NCI-H69 (cell line): ENCODE results near the gene CYSRT1.
A peak's percentile ranks its signal among the peaks of the same experiment; 100 is the strongest.

Source experiments
- DNase-seq: peaks from one replicate; lab custom pipeline; 2025; lab: John Stamatoyannopoulos, UW

Gene CYSRT1

DNA sequence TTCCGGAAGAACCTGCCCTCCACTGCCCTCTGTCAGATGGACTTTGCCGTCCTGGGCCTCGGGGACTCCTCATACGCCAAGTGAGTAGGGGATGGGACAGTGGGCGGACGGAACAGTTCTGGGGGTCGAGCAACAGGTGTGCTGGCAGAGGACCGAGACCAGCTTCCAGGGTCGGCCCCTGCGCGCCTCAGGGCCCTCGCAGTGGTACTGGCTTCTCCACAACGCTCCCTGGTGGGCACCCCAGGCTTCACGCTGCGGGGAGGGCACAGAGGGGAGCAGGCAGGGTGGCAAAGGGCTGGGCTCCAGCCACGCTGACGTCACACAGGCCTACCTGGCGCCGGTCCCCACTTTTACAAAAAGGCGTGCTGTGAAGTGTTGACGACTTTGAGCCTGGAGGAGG is 12.5 kb upstream of the CYSRT1 start:
- no peak for DNase-seq

DNA sequence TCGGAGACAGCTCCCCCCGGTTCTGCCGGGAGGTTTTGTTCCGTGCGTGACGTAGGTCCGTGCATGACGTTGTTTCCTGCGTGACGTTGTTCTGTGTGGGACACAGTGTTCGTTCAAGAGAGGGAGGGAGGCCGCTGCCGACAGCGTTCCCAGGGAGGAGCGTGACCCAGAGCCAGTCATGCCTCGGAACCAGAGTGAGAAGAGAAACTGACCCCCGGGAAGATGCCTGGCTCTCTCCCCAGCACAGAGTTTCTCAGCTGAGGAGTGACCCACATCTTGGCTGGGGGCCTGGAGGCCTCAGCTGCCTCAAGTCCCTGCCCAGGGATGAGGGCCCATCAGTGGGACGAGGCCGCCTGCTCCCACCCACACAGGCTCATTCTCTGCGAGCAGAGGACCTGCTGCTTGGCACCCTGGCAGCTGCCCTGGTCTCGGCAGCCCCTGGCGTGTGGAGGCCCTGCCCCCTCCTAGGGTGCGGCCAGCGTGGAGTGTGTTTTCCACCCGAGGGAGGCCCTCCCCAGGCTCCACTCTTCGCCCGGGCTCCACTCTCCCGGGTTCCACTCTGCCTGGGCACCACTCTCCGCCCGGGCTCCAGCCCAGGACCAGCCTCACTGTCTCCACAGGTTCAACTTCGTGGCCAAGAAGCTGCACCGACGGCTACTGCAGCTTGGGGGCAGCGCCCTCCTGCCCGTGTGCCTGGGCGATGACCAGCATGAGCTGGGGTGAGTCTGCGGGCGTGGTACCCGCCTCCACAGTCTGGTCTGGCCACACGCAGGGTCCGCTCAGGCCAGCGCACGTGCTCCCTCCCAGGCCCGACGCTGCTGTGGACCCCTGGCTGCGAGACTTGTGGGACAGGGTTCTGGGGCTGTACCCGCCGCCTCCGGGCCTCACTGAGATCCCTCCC is 11.6 kb upstream of the CYSRT1 start:
- no peak for DNase-seq

DNA sequence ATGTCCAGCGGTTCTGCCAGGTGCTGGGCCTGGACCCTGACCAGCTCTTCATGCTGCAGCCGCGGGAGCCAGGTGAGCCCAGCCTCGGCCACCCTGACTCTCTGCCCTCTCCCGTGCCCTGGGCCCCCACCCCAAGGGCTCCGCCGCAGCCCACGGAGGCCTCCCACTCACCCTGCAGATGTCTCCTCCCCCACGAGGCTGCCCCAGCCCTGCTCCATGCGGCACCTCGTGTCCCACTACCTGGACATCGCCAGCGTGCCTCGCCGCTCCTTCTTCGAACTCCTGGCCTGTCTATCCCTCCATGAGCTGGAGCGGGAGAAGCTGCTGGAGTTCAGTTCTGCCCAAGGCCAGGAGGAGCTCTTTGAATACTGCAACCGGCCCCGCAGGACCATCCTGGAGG is 10.4 kb upstream of the CYSRT1 start:
- no peak for DNase-seq

DNA sequence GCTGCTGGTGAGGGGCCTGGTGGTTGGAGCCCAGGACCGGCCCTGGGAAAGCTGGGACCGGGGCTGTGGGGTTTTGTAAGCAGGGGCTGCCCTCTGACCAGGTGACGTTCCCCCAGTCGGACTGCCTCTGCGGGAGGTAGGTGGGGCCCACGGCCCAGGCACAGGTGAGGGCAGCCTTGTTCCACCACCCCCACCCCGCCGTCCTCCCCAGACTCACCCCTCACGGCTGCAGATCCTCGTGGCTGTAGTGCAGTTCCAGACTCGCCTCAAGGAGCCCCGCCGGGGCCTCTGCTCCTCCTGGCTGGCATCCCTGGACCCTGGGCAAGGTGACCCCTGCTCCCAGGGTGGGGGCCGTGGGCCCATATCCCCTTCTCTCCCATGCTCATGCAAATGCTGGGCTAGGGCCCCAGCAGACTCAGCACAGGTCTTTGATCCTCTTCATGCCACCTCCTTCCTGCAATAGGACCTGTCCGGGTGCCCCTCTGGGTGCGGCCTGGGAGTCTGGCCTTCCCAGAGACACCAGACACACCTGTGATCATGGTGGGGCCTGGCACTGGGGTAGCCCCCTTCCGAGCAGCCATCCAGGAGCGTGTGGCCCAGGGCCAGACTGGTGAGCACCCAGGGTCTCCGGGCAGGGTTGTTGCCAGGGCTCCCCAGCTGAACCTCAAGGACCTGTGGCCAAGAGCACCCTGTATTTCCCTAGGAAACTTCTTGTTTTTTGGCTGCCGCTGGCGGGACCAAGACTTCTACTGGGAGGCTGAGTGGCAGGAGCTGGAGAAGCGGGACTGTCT is 9.6 kb upstream of the CYSRT1 start:
- DNase-seq = no peak

DNA sequence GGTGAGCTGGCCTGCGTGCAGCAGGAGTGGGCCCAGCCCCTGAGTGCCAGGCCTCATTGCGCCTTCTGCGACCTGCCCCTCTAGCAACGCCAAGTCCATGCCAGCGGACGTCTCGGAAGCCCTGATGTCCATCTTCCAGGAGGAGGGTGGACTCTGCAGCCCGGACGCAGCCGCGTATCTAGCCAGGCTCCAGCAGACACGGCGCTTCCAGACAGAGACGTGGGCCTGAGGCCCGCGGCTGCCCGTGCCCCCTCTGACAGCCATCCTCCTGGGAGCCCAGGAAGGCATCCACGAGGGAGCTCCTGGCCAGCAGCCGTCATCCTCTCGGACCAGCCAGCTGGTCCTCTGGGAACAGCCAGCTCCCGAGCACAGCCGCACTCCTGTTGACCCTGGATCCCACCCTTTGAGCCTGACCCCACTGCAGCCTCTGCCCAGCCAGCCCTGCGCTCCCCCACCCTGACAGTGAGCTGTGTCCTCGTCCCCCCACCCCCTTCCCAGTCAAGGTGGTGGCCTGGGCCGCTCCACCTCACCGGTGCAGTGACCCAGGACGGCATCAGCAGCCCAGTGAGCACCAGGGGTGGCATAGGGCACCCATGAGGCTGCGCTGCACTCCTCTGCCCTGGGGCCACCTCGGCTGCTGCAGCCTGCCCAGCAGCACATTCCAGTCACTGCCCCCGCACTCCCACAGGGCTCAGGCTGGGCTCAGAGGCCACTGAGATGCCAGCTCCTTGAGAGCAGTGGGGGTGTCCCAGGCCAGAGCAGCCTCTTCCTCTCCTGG is 8.6 kb upstream of the CYSRT1 start:
- no peak for DNase-seq

DNA sequence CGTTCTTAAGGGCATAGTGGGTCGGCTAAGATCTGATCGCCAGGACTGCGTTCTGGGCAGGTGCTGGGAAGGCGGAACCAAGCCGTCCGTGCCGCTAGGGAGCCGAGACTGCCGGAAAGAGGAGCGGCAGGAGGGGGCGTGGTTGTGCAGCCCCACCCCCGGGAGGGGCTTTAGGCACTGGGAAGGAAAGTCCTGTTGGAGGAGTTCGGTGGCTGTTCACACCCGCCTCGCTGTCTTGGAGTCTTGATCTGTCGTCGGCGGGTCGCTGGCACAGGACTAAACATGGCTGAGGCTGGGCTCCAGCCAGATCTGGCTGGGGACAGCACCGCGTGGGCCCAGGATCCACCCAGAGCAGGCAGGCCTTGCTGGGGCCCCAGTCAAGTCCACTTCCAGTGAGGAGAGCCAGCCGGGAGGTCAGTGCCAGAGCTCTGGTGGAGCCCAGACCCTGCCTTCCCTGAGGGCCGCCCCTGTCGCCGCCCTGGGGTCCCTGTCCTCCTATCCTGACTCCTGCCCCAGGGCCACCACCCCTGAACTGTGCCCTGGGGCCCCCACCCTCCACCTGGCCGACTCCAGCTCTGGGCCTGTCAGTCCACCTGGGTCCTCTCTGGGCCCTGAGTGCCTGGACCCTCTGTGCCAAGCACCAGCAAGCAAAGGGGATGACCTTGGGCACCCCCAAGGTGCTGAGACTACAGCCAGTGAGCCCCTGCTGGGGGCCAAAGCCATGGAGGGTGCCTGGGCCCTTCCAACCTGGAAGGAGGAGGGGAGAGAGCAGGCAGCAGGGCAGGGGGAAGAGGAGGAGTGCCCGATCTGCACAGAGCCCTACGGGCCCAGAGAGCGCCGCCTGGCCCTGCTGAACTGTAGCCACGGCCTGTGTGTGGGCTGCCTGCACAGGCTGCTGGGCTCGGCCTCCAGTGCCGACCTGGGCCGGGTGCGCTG is 7.4 kb upstream of the CYSRT1 start:
- peak; percentile 77 for DNase-seq

DNA sequence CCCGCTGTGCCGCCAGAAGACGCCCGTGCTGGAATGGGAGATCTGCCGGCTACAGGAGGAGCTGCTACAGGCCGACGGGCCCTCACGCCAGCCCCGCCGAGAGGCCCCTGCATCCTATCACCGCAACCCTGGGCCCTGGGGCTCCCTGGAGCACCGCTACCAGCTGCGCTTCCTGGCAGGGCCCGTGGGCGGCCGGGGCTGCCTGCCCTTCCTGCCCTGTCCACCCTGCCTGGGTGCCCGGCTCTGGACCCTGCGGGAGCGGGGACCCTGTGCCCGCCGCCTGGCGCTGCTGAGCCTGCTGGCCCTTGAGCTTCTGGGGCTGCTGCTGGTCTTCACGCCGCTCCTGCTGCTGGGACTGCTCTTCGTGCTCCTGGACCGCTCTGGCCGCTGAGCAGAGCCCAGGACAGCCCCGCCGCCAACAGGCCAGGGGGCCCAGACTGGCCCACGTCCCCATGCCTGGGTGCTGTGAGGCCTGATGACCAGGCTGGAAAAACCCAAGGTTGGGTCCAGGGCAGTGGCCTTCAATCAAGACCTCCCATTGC is 6.7 kb upstream of the CYSRT1 start:
- no peak for DNase-seq

DNA sequence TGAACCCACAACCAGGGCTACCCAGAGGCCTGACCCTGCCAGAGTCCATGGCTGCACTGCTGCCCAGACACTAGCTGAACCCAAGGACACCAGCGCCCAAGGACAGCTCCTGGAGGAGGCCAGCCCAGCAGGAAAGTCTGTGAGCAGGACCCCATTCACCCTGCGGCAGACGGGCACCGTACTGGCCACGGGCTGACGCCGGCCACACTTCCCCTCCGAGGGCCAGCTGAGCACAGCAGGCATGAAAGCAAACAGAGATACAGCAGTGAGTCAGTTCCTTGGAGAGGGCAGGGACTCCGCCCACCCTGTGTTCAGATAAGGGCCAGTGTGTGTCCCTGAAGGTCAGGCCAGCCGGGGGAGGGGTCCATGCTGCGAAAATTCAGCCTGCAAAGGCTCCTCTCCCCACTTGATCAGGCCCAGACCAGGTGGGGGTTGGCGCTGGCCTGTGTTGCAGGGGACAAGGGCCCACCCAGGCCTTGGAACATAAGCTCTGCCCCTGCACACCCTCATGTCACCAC is 6.2 kb upstream of the CYSRT1 start:
- DNase-seq = peak; percentile 46

DNA sequence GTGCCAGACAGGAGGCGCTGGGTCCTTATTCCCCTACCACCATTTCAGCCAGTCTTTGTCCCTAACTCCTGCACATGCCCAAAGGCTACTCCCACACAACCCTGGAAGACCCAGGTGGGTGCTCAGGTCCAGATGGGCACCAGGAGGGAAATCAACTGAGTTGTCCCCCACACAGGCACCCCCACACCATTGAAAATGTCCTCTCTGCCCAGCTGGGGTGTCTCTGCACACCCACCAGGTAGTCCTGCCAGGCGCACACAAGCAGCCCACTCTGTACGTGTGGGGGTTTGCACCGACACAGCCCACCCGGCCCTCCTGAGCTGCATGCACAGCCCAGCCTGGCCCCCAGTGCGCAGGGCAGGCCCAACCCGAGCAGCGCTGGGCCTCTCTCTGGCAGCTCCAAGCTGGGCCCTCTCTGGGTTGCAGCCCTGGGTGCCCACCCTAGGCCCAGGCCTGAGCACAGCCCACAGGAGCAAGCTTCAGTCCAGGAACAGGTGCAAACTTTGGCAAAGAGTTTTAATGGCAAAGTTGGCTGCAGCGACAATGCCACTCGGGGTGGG is 5.1 kb upstream of the CYSRT1 start:
- no peak for DNase-seq

DNA sequence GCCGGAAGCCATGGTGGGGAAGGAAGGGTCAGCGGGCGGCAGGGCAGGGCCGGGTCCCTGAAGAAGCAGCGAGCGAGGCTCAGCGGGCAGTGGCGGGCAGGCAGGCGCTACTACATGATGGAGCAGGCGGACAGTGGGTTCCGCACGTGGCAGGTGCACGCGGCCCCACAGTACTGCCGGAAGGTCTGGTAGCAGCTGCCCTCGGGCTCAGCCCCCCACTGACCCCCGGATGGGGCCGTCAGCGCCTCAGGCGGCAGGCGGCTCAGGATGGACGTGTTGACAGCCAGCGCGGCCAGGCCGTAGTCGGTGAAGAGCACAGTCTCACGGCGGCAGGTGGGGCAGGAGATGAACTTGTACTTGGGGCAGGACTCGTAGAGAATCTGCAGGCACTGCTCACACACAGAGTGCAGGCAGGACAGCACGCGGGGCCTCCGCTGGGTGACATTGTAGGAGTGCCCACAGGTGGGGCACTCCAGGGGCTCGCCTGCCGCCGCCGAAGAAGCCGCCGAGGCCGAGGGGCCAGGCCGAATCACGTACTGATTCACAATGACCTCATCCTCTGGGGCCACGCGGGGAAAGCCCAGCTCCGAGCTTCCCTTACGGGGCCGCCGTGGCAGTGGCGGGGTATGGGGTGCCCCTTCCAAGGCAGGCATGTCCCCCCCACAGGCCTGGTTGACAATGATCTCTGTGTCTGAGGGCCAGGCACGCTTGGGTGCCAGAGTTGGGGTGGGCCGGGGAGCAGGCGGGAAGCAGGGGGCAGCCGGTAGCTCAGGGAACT is 4.5 kb upstream of the CYSRT1 start:
- DNase-seq = no peak

DNA sequence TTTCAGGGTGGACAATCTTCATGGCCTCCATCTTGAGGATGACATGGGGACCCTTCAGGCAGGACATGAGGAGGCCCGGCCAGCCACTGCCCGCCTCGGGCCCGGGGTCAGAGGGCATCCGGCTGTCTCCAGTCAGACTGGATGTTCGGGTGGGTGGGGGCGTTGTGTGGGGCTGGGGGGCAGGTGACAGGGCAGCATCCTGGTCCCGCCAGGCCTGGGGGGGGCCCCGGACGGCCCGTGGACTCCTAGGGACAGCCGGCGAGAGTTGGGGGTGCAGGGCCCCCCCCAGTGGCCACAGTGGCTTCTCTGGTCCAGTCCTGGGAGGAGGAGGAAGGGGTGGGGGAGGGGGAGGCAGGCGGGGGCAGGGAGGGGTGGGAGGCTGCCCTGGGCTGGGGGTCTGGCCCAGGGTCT is 3.9 kb upstream of the CYSRT1 start:
- no peak for DNase-seq

DNA sequence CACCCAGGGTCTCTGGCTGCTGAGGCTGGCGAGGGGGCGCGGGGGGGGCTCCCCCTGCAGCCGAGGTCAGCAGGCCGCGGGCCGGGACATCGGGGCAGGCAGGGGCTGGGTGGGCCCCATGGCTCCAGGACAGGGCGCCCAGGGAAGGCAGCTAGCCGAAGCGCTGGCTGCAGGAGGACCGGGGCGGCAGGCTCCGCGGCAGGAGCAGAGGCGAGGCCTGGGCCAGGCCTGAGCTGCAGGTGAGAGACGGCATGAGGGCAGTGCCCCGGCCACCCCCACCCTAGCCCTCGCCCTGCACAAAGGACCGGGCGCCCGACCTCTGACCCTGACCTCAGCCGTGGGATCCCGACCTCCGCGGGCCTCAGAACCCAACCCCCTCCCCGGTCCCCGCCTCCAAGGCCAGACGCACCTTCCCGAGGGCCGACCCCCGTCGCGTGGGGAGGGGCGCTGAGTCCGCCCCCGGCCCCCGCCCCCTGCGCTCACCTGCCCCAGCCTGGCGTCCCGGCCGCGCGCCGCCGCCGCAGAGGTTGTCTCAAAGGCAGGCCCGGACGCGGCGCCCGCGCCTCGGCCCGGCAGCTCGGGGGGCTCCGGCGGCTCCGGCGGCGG is 3.4 kb upstream of the CYSRT1 start:
- DNase-seq = peak; percentile 63

DNA sequence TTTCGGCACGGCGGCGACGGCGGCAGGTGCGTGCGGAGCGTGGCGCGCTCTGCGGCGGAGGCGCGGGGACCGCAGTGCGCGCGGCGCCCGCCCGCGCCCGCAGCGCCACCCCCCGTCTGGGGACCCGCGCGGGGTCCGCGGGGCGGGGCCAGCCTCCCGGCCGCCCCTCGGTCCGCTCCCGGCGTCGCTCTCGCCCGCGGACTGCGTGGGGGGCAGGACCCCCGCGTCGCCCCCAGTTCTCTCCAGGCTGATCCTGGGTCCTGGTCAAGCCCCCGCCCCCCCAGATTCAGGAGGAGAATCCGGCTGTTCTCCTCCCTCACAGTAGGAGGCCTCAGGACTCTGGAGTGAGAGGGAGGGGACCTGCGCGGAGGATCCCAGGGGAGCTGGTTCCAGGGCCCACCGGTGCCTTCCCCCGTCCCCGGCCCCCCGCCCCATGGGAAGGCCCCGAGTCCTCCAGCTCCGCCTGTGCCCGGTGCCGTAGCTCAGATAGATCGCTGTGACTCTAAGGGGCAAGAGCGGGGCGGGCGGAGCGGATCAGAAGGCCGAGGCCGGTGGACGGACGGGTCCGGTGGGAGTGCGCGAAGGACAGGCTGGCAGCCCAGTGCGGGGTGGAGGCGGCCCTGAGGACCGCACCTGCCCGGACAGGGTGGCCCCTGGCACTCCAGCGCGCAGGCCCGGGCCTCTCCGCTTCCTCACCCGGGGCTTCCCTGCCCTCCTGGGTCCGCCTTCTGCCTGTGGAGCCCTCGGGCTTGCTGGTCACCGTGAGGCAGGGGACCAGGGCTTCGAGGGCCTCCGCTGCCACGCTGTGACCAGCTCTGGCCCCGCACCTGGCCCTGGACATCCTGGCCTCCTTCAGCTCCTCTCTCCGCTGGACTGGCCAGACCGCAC is 2.5 kb upstream of the CYSRT1 start, which contains the start of gene RNF208:
Gene RNF208, minus strand, starts transcription at position 51 of the 888 bp plus-strand sequence. CDS start 1,028 bp downstream, outside the sequence.
- DNase-seq = peak; percentile 59

DNA sequence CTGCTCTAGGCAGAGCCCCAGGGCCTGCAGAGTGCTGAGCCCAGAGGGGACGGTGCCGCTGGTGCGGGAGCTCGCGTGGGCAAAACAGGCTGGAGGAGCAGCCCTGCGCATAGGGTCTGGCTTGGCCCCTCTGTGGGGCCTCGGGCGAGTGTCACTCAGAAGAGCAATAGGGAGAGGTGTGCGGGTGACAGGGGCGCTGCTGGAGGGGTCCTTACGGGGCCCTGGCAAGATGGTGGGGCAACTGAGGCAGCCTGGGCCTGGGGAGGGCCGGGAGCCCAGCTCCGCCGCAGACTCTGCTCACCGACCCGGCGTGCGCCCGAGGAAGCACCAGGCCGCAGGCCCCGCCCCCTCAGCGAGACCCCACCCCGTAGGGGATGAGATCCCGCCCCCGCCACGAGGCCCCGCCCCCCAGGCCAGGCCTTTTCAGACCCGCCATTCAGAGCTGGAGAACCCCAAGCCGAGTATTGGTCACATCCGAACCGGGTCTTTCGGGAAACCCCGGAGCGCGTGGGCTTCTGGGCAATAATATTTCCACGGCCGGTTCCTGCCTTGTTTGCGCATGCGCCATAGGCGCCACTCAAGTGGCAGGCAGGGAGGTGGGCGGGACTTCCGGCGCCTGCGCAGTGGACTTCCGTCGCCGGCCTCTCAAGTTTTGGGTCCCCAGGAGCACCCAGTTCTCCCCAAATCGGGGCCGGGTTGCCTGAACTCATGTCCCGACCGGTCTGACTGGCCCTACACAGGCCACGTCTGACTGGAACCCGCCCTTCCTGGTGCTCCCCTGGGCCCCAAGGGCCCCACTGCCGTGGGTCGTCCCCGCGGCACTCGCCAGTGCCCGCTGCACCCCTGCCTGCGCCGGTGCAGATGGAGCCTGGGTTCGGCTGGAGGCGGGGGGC is 1.6 kb upstream of the CYSRT1 start:
- DNase-seq = peak; percentile 99

DNA sequence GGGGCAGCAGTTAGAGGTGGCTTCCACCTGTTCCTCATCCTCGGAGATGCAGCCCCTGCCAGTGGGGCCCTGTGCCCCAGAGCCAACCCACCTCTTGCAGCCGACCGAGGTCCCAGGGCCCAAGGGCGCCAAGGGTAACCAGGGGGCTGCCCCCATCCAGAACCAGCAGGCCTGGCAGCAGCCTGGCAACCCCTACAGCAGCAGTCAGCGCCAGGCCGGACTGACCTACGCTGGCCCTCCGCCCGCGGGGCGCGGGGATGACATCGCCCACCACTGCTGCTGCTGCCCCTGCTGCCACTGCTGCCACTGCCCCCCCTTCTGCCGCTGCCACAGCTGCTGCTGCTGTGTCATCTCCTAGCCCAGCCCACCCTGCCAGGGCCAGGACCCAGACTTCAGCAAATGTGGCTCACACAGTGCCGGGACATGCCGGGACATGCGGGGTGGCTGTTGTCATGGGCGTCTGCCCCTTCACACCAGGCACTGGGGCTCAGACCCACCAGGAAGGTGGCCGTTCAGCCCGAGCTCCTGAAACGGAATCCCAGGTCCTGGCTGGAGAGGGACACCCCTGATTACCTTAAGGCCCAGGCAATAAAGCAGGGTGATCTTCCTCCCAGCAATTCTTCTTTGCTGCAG is 841 bp downstream of the CYSRT1 start:
- no peak for DNase-seq

DNA sequence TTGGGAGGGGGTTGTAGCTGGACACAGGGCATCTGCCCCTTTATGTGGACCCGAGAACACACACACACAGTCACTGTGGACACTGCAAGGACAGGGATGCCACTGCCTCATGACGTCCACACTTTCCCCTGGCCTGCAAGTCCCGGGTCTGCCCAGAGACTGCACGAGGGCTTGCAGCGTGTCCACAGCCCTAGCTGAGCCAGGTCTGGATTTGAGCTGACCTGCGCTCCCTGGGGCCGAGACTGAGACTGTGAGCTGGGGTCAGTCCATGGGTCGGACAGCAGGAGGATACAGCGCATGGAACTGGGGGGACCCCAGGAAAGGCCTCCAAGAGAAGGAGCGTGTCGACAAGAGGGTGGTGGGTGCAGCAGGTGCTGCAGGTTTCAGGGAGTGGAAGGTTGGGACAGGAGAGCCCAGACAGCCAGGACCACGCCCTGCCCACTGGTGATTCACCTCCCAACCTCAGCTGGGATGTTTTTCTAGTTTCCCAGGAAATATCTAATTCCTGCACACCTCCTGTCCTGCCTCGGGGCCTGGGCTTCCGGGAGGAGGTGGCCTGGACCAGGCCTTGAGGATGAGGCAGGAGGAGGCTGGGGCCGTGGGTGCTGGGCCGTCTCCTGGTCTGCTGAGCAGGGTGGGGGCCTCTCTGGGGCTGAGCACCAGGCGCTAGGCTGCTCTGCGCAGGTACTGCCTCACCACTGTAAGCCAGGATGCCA is 1.5 kb downstream of the CYSRT1 start:
- no peak for DNase-seq
